Calu3 (cell line): ENCODE results near the gene KIF1B. TPM values are rescaled to one million over a fixed set of nuclear protein-coding genes. Genes with fewer than 3 reads are reported as not detected.

ENCODE experiments used
- BruUV-seq: library from RNA; stranded (reverse); fragments of 400-500 nt; replicated peaks from 2 replicates; lab custom pipeline; 2021; lab: Mats Ljungman, UMichigan
- CTCF ChIA-PET: fragments of 300-600 bp; sonication (Branson Sonifier 250); formaldehyde crosslinking; loops from one replicate; lab custom pipeline; 2022; ENCODE audit warnings: antibody characterized with exemption; lab: Charles Lee
- DNase-seq: peaks from one replicate; pipeline ENCODE4 v3.0.0; 2022
- H3K27ac Mint-ChIP-seq: one replicate; pipeline ENCODE4 v1.8.0; 2022; ENCODE audit warnings: mixed read lengths; ENCODE audit not compliant: unreplicated experiment
- H3K27me3 Mint-ChIP-seq: one replicate; pipeline ENCODE4 v1.8.0; 2022; ENCODE audit warnings: mixed read lengths; ENCODE audit not compliant: unreplicated experiment
- H3K36me3 Mint-ChIP-seq: one replicate; pipeline ENCODE4 v1.8.0; 2022; ENCODE audit warnings: mild to moderate bottlenecking, moderate library complexity, mixed read lengths; ENCODE audit not compliant: insufficient read depth, unreplicated experiment
- H3K4me1 Mint-ChIP-seq: one replicate; pipeline ENCODE4 v1.8.0; 2022; ENCODE audit warnings: mild to moderate bottlenecking, low read depth, mixed read lengths; ENCODE audit not compliant: unreplicated experiment
- H3K4me3 Mint-ChIP-seq: one replicate; pipeline ENCODE4 v1.8.0; 2022; ENCODE audit warnings: mild to moderate bottlenecking, low read depth, moderate library complexity, mixed read lengths; ENCODE audit not compliant: unreplicated experiment
- H3K9me3 Mint-ChIP-seq: one replicate; pipeline ENCODE4 v1.8.0; 2022; ENCODE audit warnings: low read depth, mixed read lengths; ENCODE audit not compliant: unreplicated experiment
- CTCF ChIP-seq: fragments of 200-600 bp; IDR thresholded peaks from one replicate; pipeline ENCODE4 v1.8.0; 2022; ENCODE audit warnings: antibody characterized with exemption; ENCODE audit not compliant: unreplicated experiment
- intact Hi-C: fragments of 100-400 bp; cut with micrococcal nuclease; formaldehyde crosslinking; loops from one replicate; pipeline ENCODE4 v1.10.0; 2022; ENCODE audit not compliant: unreplicated experiment
- total RNA-seq: library from RNA; stranded (reverse); gene quantifications from 2 replicates; pipeline ENCODE4 v1.2.3, GENCODE V29; 2022

The KIF1B gene
- total RNA-seq, 1 experiment from 2014 or later = 17.1 TPM

GRCh38 chr1:10353693-10354092, 143.3 kb downstream of the KIF1B start:
- no peaks in the 10 kb centered on the region for H3K27me3 Mint-ChIP-seq
- no peak overlapping the region for H3K4me3 Mint-ChIP-seq
- no TSS peak for BruUV-seq
- no peaks in the 10 kb centered on the region for H3K9me3 Mint-ChIP-seq
- TF ChIP-seq CTCF = no peak
- no peak overlapping the region for H3K27ac Mint-ChIP-seq
- CTCF ChIA-PET = no interaction called here
- H3K4me1 Mint-ChIP-seq = no peaks in the 10 kb centered on the region
- DNase-seq = no peak
- intact Hi-C loops = no loop called here
- peaks cover 5% of the 10 kb centered on the region for H3K36me3 Mint-ChIP-seq

GRCh38 chr1:10360045-10360444, 149.7 kb downstream of the KIF1B start:
- Mint-ChIP-seq H3K36me3 (no peaks in the 10 kb centered on the region), H3K9me3 (no peaks in the 10 kb centered on the region), H3K4me3 (no peak overlapping the region), H3K4me1 (no peaks in the 10 kb centered on the region), H3K27me3 (no peaks in the 10 kb centered on the region), H3K27ac (no peak overlapping the region)
- intact Hi-C loops = no loop called here
- no peak for TF ChIP-seq CTCF
- no TSS peak for BruUV-seq
- CTCF ChIA-PET = no interaction called here
- no peak for DNase-seq

GRCh38 chr1:10361515-10361914, 151.1 kb downstream of the KIF1B start:
- H3K27ac Mint-ChIP-seq = no peak overlapping the region
- no peak for DNase-seq
- no peak overlapping the region for H3K4me3 Mint-ChIP-seq
- H3K36me3 Mint-ChIP-seq = no peaks in the 10 kb centered on the region
- TF ChIP-seq CTCF = no peak
- H3K27me3 Mint-ChIP-seq = no peaks in the 10 kb centered on the region
- H3K4me1 Mint-ChIP-seq = no peaks in the 10 kb centered on the region
- BruUV-seq = no TSS peak
- intact Hi-C loops = no loop called here
- H3K9me3 Mint-ChIP-seq = no peaks in the 10 kb centered on the region
- CTCF ChIA-PET = no interaction called here

- no peak for TF ChIP-seq CTCF
- BruUV-seq = no TSS peak
- Mint-ChIP-seq H3K9me3 (no peaks in the 10 kb centered on the region), H3K4me1 (no peaks in the 10 kb centered on the region), H3K4me3 (no peak overlapping the region), H3K27me3 (no peaks in the 10 kb centered on the region), H3K36me3 (peaks cover 7% of the 10 kb centered on the region), H3K27ac (no peak overlapping the region)
- DNase-seq = no peak
- intact Hi-C loops = no loop called here
- CTCF ChIA-PET = no interaction called here
Observed at GRCh38 chr1:10368194-10368593, 157.8 kb downstream of the KIF1B start.
